NCI-H69 (cell line): ENCODE data around the gene CAMK2B.

Source experiments
- DNase-seq: peaks from one replicate; lab custom pipeline; 2025; lab: John Stamatoyannopoulos, UW

The CAMK2B gene

GRCh38 chr7:44256459-44256858, 68.9 kb downstream of the CAMK2B start:
- no peak for DNase-seq

- DNase-seq, result no peak
Observed at GRCh38 chr7:44251881-44252280, 73.5 kb downstream of the CAMK2B start.

- DNase-seq, result no peak
Observed at GRCh38 chr7:44251269-44251668, 74.1 kb downstream of the CAMK2B start.

- DNase-seq, result no peak
Observed at GRCh38 chr7:44249639-44250234, 75.7 kb downstream of the CAMK2B start.

- DNase-seq, result peak; percentile 39
Observed at GRCh38 chr7:44247868-44248651, 77.3 kb downstream of the CAMK2B start.

- no peak for DNase-seq
Observed at GRCh38 chr7:44246396-44247113, 78.8 kb downstream of the CAMK2B start.

- DNase-seq, result peak; percentile 57
Observed at GRCh38 chr7:44244282-44244681, 81.1 kb downstream of the CAMK2B start.

GRCh38 chr7:44242091-44242490, 83.3 kb downstream of the CAMK2B start:
- DNase-seq, result no peak

- peak; percentile 88 for DNase-seq
Observed at GRCh38 chr7:44240983-44241510, 84.3 kb downstream of the CAMK2B start.

GRCh38 chr7:44240376-44240775, 85.0 kb downstream of the CAMK2B start:
- no peak for DNase-seq

GRCh38 chr7:44239361-44239760, 86.0 kb downstream of the CAMK2B start:
- DNase-seq, result no peak

GRCh38 chr7:44238116-44238695, 87.2 kb downstream of the CAMK2B start:
- no peak for DNase-seq

GRCh38 chr7:44237696-44238095, 87.7 kb downstream of the CAMK2B start:
- DNase-seq, result no peak

GRCh38 chr7:44236333-44236728, 89.1 kb downstream of the CAMK2B start:
- peak; percentile 85 for DNase-seq

GRCh38 chr7:44235582-44236332, 89.6 kb downstream of the CAMK2B start:
- DNase-seq, result peak; percentile 98

GRCh38 chr7:44235066-44235465, 90.3 kb downstream of the CAMK2B start:
- no peak for DNase-seq

GRCh38 chr7:44232901-44233715, 92.3 kb downstream of the CAMK2B start:
- DNase-seq, result no peak

- DNase-seq, result no peak
Observed at GRCh38 chr7:44232396-44232795, 93.0 kb downstream of the CAMK2B start.

GRCh38 chr7:44231088-44231487, 94.3 kb downstream of the CAMK2B start:
- no peak for DNase-seq

- no peak for DNase-seq
Observed at GRCh38 chr7:44230286-44230685, 95.1 kb downstream of the CAMK2B start.
